Inflammatory macrophage treated with lipopolysaccharide for 4 hours (primary cell): ENCODE measurements around the gene ZNF724.
"Not testable (repeated sequence)": the region's sequence is repeated elsewhere in the genome, so short reads cannot be mapped to it uniquely, and the experiment has no call there.

Source experiments
- DNase-seq: peaks from one replicate; pipeline ENCODE4 v3.0.0-alpha.2; 2020

The ZNF724 gene

DNA sequence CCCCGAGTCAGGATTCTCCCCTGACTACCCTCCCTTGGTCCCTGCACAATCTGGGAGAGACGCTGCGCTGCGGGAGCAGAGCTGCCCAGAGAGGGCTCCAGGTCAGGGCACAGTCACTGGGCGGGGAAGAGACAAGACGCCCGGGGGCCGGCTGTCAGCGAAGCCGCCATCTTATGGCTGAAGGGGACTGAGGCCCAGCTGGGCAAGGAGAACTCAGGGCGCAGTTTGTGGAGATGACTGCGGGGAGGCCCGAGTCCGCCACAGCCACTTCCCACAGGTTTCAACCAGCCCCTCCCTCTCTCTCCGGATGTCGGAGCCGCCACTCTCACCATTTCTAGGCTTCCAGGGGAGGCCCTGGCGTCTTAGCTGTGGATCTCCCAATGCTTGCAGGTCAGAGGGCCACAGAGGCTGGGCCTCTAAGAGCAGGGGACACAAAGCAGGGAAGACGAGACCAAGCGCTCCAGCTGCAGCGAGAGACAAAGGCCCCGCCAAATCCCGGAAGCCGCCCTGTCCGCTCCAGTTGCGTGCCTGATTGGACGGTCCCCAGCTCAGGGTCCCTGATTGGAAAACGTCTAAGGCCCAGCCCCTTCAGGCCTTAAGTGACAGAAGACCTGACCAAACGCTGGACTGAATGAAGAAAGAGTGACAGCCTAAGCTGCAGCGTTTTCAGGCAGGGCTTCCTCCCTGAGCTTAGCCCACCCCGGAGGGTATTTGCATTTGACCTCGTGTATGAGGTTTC is at the start of gene ZNF724:
Gene ZNF724, minus strand, starts transcription at position 484 of the 739 bp plus-strand sequence. Its CDS starts 152 bp downstream, at position 332.
- DNase-seq = peak; percentile 96

DNA sequence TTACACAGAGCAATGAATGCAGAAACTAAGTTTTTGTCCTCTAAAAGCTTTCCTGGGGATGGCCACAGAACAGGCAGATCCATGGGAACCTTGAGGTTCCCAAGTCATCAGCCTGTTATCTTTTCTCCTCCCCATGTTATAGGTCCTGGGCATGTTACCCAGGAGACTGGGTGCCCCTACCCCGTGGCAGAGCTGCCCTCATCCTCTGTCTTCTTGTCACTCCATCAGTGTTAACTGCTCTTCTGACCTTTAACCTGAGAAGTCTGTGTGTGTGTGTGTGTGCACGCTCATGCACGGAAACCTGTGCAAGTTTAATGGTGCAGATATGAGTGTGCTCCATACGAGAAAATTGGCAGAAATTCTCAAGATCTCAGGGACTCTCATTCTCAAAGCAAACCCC is 43.9 kb upstream of the ZNF724 start:
- DNase-seq = no peak

- DNase-seq = not testable (repeated sequence)
Observed at GRCh38 chr19:23289966-23290365, 39.8 kb upstream of the ZNF724 start.

GRCh38 chr19:23287620-23288019 is 37.4 kb upstream of the ZNF724 start:
- DNase-seq = no peak

GRCh38 chr19:23286477-23286876 is 36.3 kb upstream of the ZNF724 start:
- DNase-seq = no peak

- DNase-seq = no peak
Observed at GRCh38 chr19:23285948-23286347, 35.8 kb upstream of the ZNF724 start.

GRCh38 chr19:23285326-23285725 is 35.1 kb upstream of the ZNF724 start:
- not testable (repeated sequence) for DNase-seq

DNA sequence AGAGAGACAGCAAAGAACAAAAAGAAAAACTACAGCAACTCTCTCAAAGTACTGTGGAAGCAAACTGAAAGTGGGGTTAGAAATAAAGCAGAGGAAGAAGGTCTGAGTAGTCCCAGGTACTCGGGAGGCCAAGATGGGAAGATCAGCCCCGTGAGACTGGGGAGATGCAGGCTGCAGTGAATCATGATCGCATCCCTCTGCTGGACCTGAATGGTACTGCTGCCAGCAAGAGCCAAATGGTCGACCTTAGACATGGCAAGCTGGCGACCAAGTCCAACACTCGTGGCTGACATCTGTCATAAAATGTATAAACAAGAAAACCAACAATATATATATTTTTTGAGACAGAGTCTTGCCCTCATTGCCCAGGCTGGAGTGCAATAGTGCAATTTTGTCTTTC is 33.7 kb upstream of the ZNF724 start:
- peak; percentile 30 for DNase-seq

GRCh38 chr19:23281663-23282276 is 31.6 kb upstream of the ZNF724 start:
- DNase-seq = no peak

DNA sequence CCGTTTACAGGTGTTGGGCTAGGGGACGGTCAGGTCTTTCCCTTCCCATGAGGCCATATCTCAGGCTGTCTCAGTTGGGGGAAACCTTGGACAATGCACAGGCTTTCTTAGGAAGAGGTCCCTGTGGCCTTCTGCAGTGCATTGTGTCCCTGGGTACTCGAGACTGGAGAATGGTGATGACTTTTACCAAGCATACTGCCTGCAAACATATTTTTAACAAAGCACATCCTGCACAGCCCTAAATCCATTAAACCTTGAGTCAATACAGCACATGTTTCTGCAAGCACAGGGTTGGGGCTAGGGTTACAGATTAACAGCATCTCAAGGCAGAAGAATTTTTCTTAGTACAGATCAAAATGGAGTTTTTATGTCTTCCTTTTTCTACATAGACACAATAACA is 27.9 kb upstream of the ZNF724 start:
- not testable (repeated sequence) for DNase-seq

DNA sequence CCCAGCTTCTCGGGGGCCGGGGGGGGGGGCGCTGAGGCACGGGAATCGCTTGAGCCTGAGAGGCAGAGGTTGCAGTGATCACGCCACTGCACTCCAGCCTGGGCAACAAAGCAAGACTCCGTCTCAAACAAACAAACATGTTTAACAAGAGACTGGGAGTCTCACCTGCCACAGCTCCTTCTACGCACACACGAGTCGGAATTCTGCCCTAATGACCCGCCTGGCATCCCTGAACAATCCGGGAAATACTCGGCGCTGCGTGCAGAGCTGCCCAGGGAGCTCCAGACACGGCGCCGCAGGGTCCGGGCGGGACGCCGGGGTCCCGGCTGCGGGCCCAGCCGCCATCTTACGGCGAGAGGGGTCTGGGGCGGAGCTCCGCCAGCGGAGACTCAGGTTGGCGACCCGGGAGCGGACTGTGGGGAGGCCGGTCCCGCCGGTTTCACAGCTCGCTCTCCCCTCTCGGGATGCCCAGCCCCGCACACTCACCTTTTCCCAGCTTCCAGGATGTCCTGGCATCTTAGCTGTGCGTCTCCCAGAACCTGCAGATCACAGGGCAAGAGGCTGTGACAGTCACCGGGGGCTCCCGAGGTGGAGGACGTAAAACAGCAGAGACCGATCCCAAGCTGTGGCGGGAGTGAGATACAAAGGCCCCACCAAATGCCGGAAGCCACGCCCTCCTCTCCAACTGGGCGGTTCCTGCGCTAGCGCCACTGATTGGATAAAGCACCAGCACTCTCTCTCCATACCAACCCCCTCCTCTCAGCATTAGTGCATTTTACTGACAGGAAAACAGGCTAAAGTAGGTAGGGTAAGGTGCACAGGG is 23.6 kb upstream of the ZNF724 start:
- DNase-seq = peak; percentile 85

DNA sequence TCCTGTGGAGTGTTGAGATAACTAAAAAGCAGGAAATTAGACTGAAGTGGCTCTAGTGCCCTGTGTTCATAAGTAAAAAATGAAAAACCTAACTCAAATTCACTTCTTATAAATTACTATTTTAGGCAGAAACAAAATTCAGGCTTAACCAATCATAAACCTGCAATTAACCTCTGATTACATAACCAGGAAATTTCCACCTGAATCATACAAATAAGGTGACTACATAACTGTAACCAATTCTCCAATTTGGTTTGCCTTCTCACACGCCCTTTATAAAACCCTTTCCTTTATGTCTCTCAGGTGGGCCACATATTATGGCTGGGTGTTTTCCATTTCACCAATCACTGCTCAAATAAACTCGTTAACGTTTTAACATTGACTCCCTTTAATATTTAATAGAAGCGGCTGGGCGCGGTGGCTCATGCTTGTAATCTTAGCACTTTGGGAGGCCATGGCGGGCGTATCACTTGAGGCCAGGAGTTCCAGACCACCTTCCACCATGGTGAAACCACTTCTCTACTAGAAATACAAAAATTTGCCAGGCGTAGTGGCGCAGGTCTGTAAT is 22.9 kb upstream of the ZNF724 start:
- DNase-seq = no peak

DNA sequence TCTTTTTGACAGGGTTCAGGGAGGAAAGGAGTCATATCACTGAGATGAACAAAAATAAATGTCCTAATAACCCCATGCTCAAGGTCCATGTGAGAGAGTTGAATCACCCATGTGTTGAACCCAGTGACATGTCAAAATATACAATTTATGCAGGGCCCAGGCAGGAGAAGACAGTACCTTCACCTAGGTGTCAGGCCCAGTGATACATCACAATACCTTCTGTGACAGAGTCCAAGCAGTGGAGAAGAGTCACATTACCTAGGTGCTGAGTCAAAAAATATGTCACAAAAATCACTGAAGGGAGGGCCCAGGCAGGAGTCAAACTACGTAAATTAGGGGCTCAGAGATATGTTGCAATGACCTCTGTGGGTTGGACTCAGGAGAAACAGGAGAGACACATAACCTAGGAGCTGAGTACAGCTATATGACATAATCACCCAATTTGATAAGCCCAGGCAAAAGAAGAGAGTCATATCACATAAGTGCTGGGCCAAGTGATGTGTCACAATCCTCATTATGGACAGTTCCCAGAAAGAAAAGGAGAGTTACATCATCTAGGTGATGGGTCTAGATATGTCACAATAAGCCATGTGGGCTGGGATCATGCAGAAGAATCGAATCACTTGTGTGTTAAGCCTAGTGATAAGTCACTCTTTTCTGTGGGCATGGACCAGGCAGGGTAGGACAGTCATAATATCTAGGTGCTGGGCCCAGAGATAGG is 13.8 kb upstream of the ZNF724 start:
- peak; percentile 57 for DNase-seq

GRCh38 chr19:23263396-23263795 is 13.2 kb upstream of the ZNF724 start:
- DNase-seq = no peak

DNA sequence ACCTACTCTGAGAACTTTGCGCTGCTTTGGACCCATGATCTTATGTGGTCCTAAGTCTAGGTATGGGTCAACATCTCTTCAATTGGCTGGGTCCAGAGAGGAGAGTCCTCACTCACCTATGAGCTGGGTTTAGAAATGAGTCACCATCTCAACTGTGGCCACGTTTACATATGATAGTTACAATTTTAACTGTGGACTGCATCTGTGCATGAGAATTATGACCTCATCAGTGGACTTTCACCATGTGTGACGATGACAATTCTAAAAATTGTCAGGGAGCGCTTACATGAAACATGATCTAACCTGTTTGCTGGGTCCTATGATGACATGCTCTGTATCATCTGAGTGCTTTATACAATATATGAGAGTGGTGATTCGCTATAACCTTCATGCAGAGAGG is 12.7 kb upstream of the ZNF724 start:
- DNase-seq = no peak

GRCh38 chr19:23261496-23262020 is 11.4 kb upstream of the ZNF724 start:
- DNase-seq = no peak

DNA sequence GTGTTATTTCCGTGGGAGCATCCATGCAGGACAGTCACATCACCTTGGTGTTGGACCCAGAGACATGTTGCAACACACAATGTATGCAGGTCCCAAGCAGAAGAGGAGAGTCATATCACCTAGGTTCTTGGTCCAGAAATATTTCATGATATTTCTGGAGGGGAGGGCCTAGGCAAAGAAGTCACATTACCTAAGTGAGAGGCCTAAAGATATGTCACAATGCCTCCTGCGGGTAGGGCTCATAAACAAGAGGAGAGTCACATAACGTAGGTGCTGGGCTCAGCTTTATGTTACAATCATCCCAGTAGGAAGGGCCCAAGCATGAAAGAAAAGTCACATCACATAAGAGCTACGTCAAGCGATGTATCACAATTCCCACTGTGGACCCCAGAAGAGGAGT is 10.8 kb upstream of the ZNF724 start:
- DNase-seq = no peak

DNA sequence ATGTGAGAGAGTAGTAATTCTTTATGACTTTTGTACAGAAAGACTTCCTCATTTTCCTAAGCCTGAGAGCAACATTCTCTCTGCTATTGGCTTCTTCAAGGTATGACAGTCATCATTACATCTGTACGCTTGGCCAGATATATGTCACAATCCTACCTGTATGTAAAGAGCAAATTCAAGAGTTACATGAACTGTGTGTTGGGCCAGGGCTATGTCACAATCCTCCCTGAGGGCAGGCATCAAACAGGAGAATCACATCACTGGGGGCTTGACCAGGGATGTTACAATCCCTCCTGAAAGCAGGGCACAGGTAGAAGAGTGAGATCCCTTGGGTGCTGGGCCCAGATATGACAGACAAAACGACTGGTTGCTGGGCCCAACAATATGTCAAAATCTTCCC is 9.8 kb upstream of the ZNF724 start:
- DNase-seq = no peak

DNA sequence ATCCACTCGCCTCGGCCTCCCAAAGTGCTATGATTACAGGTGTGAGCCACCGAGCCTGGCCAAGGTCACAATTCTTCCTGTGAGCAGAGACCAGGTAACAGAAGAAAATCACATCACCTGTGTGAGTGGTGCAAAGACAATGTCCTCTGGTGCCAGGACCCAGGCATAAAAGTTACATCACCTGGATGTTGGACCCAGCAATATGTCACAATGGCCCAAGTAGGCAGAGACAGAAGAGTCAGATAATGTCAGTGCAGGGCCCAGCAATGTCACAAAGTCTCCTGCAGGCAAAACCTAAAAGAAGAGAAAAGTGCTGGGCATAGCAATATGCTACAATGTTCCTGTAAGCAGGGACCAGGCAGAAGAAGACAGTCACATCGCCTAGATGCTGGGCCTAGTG is 5.5 kb upstream of the ZNF724 start:
- no peak for DNase-seq

- no peak for DNase-seq
Observed at GRCh38 chr19:23254141-23254910, 4.1 kb upstream of the ZNF724 start.

DNA sequence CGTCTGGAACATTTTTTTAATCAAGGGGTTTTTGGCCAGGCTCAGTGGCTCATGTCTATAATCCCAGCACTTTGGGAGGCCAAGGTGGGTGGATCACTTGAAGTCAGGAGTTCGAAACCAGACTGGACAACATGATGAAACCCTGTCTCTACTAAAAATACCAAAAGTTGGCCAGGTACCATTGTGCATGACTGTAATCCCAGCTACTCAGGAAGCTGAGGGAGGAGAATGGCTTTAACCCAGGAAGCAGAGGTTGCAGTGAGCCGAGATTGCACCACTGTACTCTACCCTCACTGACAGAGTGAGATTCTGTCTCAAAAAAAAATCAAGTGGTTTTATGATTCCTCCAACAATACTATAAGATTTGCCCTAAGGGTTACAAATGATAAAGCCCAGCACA is 3.1 kb upstream of the ZNF724 start:
- not testable (repeated sequence) for DNase-seq

- no peak for DNase-seq
Observed at GRCh38 chr19:23241419-23241818, 8.8 kb downstream of the ZNF724 start.
